Tibial nerve (tissue), 4 donors: ENCODE measurements around the gene PPFIBP2. TPM values are rescaled to one million over a fixed set of nuclear protein-coding genes. Genes with fewer than 3 reads are reported as not detected.
A peak's percentile ranks its signal among the peaks of the same experiment; 100 is the strongest.

Experiments used
- DNase-seq, 2 donors: peaks; one replicate each; pipeline ENCODE4 v3.0.0-alpha.2; 2019; ENCODE audit warnings: low spot score in 2 of 2
- H3K27ac ChIP-seq, 4 donors: fragments of 200-600 bp; sonication (generic) in 3 of 4; one replicate each; pipeline ENCODE4 v1.5.1; 2017 to 2019; ENCODE audit warnings: mild to moderate bottlenecking in 1 of 4
- H3K27me3 ChIP-seq, 2 donors: fragments of 200-600 bp; sonication (generic) in 1 of 2; one replicate each; pipeline versions ENCODE4 v1.5.1 to v1.6.0; 2017 to 2019
- H3K36me3 ChIP-seq, 3 donors: fragments of 200-600 bp; sonication (generic); one replicate each; pipeline ENCODE4 v1.5.1; 2018 to 2019
- H3K4me1 ChIP-seq, 4 donors: fragments of 200-600 bp; sonication (generic) in 3 of 4; one replicate each; pipeline ENCODE4 v1.5.1; 2017 to 2019
- H3K4me3 ChIP-seq, 4 donors: fragments of 200-600 bp; sonication (generic) in 3 of 4; one replicate each; pipeline ENCODE4 v1.5.1; 2017 to 2019; ENCODE audit warnings: mild to moderate bottlenecking in 1 of 4, moderate library complexity in 1 of 4
- H3K9me3 ChIP-seq, 4 donors: fragments of 200-600 bp; sonication (generic) in 3 of 4; one replicate each; pipeline ENCODE4 v1.5.1; 2017 to 2019
- EP300 ChIP-seq, 2 donors: sonication (generic); formaldehyde crosslinking; IDR thresholded peaks; one replicate each; pipeline ENCODE4 v1.6.1; 2017; ENCODE audit warnings: antibody characterized with exemption in 2 of 2, mild to moderate bottlenecking in 1 of 2
- POLR2A ChIP-seq, 2 donors: fragments of 450-650 bp; IDR thresholded peaks; one replicate each; pipeline ENCODE4 v1.6.1; 2017; ENCODE audit warnings: antibody characterized with exemption in 2 of 2, mild to moderate bottlenecking in 2 of 2, moderate library complexity in 2 of 2
- WGBS, 2 donors: methylation state at CpG; one replicate each; pipeline ENCODE4 v1.1.5; 2018; 5-methylcytosine and 5-hydroxymethylcytosine counted together
- total RNA-seq, 4 donors: library from RNA; depleted of rRNA; stranded (reverse); fragments of >200 nt; gene quantifications; one replicate each; pipeline ENCODE4 v1.1.0, GENCODE V29; 2016
- TF ChIP-seq, protein P1 (sequence below), 5 experiments: fragments of 200-600 bp in 3 of 5; fragments of 450-650 bp in 2 of 5; sonication (generic) in 3 of 5; IDR thresholded peaks; one replicate each; pipeline ENCODE4 v1.5.1; 2016 to 2019; ENCODE audit warnings: antibody characterized with exemption in 5 of 5, mild to moderate bottlenecking in 3 of 5, moderate library complexity in 2 of 5

PPFIBP2 gene
- total RNA-seq, 4 donors from 2014 or later: 19.8 to 110 (median 29.2) TPM

DNA sequence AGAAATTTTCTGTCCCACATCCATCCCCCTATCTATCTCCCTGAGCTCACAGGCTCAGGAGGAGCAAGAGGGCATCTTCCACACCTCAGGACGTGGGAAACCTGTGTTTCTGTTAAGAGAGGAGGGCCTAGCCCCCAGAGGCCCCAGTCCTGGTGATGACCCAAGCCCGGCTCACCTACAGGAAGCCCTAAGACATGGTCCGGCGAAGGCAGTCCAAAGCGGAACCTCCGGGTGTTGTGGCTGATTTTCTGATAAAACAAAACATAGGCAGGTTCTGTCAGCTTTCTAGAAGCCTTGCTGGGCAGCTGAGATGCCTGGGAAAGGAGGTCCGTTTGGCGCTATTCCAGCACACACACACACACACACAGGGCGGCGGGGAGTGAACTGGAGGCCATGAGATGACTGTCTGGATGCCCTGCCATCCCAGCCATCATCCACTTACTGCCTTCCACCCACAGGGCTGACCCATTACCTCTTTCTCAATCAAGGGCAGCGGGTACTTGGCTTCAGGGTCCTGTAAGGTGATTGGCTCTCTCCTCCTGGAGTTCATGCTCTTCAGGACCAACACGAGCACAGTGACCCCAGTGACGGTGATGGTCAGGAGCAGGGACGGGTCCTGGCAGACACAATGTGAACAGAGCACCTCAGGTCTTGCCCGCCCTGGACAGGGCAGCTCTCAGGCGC is 158.6 kb downstream of the PPFIBP2 start:
- Histone ChIP-seq H3K4me1 (peaks cover 0 to 72% (median 18%) of the 10 kb centered on the region in 4 donors), H3K27me3 (no peaks in the 10 kb centered on the region), H3K4me3 (peak overlapping the region in 3 of 4 donors; percentile 62 to 84 (median 66)), H3K36me3 (peaks cover 0 to 11% (median 0%) of the 10 kb centered on the region in 3 donors), H3K9me3 (no peaks in the 10 kb centered on the region), H3K27ac (peak overlapping the region; percentile 82 to 96 (median 89))
- WGBS, 2 donors: 76 to 86% methylated on average over 16 of the region's 16 CpGs
- no peak for DNase-seq
- no peak for TF ChIP-seq POLR2A (IDR thresholded peaks at IDR 0.05)
- no peak for TF ChIP-seq EP300 (IDR thresholded peaks at IDR 0.05)
- TF ChIP-seq, protein P1, sequence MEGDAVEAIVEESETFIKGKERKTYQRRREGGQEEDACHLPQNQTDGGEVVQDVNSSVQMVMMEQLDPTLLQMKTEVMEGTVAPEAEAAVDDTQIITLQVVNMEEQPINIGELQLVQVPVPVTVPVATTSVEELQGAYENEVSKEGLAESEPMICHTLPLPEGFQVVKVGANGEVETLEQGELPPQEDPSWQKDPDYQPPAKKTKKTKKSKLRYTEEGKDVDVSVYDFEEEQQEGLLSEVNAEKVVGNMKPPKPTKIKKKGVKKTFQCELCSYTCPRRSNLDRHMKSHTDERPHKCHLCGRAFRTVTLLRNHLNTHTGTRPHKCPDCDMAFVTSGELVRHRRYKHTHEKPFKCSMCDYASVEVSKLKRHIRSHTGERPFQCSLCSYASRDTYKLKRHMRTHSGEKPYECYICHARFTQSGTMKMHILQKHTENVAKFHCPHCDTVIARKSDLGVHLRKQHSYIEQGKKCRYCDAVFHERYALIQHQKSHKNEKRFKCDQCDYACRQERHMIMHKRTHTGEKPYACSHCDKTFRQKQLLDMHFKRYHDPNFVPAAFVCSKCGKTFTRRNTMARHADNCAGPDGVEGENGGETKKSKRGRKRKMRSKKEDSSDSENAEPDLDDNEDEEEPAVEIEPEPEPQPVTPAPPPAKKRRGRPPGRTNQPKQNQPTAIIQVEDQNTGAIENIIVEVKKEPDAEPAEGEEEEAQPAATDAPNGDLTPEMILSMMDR (IDR thresholded peaks at IDR 0.05): no peak

GRCh38 chr11:7672960-7673723 is 159.3 kb downstream of the PPFIBP2 start, which contains the start of gene CYB5R2:
TSS of gene CYB5R2 (minus strand) at chr11:7673500. CDS start at chr11:7672825, 675 bp downstream.
- peak in 1 of 2 donors; percentile 66 for TF ChIP-seq POLR2A (IDR thresholded peaks at IDR 0.05)
- TF ChIP-seq, protein P1 (IDR thresholded peaks at IDR 0.05): no peak
- TF ChIP-seq EP300 (IDR thresholded peaks at IDR 0.05): peak; percentile 24 to 90
- Histone ChIP-seq H3K27ac (peak within 1 kb of the TSS; percentile 82 to 96 (median 89)), H3K4me3 (peak within 1 kb of the TSS; percentile 45 to 84 (median 64)), H3K36me3 (peaks cover 0 to 4% (median 0%) of the 10 kb centered on the region in 3 donors), H3K27me3 (no peaks in the 10 kb centered on the region), H3K4me1 (peaks cover 0 to 71% (median 18%) of the 10 kb centered on the region in 4 donors), H3K9me3 (no peaks in the 10 kb centered on the region)
- peak; percentile 49 to 57 for DNase-seq
- 3 to 9% methylated on average over 15 to 30 of the region's 40 CpGs for WGBS, 2 donors

DNA sequence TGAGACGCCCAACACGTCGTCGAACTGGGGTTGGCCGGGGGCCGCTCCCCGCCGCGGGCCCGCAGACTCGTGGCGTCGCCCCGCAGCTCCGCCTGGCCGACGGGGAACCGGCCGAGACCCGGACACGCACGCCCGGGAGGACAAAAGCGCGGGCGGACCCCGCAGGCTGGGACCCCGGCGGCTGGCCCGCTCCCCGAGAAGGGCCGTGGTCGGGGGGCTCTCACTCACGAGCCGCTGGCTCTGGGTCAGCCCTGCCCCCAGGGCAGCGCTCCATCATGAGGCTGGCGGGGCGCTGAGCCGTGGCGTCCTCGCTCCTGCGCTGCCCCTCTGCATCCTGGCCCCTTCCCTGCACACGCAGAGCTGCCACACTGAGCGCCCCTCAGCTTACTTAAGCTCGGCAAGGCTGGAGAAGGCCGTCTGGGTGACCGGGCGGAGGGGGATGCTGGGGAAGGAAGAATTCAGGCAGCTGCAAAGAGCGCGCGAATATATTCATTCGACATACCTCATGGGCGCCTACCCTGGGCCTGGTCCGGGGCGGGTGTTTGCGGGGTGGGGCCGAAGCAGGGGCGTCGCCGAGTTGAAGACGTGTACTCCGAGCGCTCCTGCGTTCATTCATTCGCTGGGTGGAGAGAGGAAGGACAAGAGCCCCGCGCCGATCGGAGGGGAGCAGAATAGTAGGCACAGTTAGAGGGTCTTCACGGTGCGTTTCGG is 160.1 kb downstream of the PPFIBP2 start:
- Histone ChIP-seq H3K36me3 (no peaks in the 10 kb centered on the region), H3K4me3 (peak overlapping the region; percentile 45 to 84 (median 64)), H3K27me3 (no peaks in the 10 kb centered on the region), H3K9me3 (no peaks in the 10 kb centered on the region), H3K4me1 (peaks cover 0 to 64% (median 15%) of the 10 kb centered on the region in 4 donors), H3K27ac (peak overlapping the region; percentile 82 to 96 (median 89))
- TF ChIP-seq, protein P1 (IDR thresholded peaks at IDR 0.05): no peak
- TF ChIP-seq POLR2A (IDR thresholded peaks at IDR 0.05): no peak
- TF ChIP-seq EP300 (IDR thresholded peaks at IDR 0.05): no peak
- peak in 1 of 2 donors; percentile 22 for DNase-seq
- WGBS, 2 donors: 10 to 22% methylated on average over 24 to 43 of the region's 72 CpGs

DNA sequence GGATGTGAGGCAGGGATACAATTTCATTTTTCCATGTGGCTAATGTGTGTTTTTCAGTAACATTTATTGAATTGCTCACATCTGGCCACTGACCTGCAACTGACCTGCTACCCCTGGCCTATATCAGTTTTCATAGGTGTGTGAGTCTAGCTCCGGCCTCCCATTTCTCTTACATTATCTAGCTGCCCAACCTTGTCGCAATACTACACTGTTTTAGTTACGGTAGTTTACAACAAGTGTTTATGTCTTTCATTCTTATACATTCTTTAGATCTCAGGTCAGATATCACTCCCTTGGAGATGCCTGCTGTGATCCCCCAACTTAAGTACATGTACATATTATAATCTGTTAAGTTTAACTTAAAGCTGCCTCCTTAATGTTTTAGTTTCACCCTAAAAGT is 161.8 kb downstream of the PPFIBP2 start:
- TF ChIP-seq EP300 (IDR thresholded peaks at IDR 0.05): no peak
- no peak for TF ChIP-seq POLR2A (IDR thresholded peaks at IDR 0.05)
- TF ChIP-seq, protein P1 (IDR thresholded peaks at IDR 0.05): no peak
- Histone ChIP-seq H3K4me3 (no peak overlapping the region), H3K27ac (peak overlapping the region in 1 of 4 donors; percentile 66), H3K4me1 (peaks cover 0 to 52% (median 11%) of the 10 kb centered on the region in 4 donors), H3K27me3 (no peaks in the 10 kb centered on the region), H3K36me3 (no peaks in the 10 kb centered on the region), H3K9me3 (no peaks in the 10 kb centered on the region)
- DNase-seq: no peak
- WGBS, 2 donors: 81 to 97% methylated on average over 3 of the region's 3 CpGs
